Dendritic cell treated with granulocyte-macrophage colony-stimulating factor and Interleukin-4, amounts not matched to agents 40 ng/mL and 50 ng/mL, for 4 days (primary cell): ENCODE results near the gene VDAC1.
"Not testable (repeated sequence)": the region's sequence is repeated elsewhere in the genome, so short reads cannot be mapped to it uniquely, and the experiment has no call there.

Experiments used
- H3K27ac Mint-ChIP-seq: one replicate; pipeline ENCODE4 v1.8.0; 2022; ENCODE audit warnings: mild to moderate bottlenecking, mixed read lengths
- H3K27me3 Mint-ChIP-seq: one replicate; pipeline ENCODE4 v1.8.0; 2022; ENCODE audit warnings: mild to moderate bottlenecking, mixed read lengths
- H3K36me3 Mint-ChIP-seq: one replicate; pipeline ENCODE4 v1.8.0; 2022; ENCODE audit warnings: low read depth, mixed read lengths
- H3K4me1 Mint-ChIP-seq: one replicate; pipeline ENCODE4 v1.8.0; 2022; ENCODE audit warnings: low read depth, mixed read lengths
- H3K4me3 Mint-ChIP-seq: one replicate; pipeline ENCODE4 v1.8.0; 2022; ENCODE audit warnings: mild to moderate bottlenecking, moderate library complexity, mixed read lengths
- H3K9me3 Mint-ChIP-seq: one replicate; pipeline ENCODE4 v1.8.0; 2022; ENCODE audit warnings: mixed read lengths
- intact Hi-C: fragments of 100-400 bp; cut with micrococcal nuclease; formaldehyde crosslinking; loops from one replicate; pipeline ENCODE4 v1.15.0; 2022

The VDAC1 gene

DNA sequence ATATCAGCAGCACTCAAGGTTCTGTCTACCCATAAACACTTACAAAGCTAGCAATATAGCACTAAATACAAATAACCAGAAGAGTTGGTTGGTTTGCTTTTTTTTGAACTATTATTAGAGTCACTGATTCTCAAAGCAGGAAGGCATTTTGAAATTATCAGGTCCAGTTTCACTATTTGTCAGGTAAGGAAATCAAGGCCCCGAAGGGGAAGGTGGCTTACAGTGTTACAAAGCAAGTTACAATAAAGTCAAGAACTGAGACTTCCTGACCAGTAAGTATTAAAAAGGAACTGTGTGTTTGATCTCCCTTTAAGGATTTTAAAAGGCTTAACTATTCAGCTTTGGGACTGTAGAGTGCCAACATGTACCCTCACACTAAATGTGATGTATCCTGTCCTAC is 47.2 kb downstream of the VDAC1 start:
- Mint-ChIP-seq H3K27me3 (no peaks in the 10 kb centered on the region), H3K4me1 (peaks cover 14% of the 10 kb centered on the region), H3K36me3 (peaks cover 51% of the 10 kb centered on the region), H3K4me3 (no peak overlapping the region), H3K9me3 (peaks cover 6% of the 10 kb centered on the region), H3K27ac (no peak overlapping the region)
- intact Hi-C loops = no loop called here

DNA sequence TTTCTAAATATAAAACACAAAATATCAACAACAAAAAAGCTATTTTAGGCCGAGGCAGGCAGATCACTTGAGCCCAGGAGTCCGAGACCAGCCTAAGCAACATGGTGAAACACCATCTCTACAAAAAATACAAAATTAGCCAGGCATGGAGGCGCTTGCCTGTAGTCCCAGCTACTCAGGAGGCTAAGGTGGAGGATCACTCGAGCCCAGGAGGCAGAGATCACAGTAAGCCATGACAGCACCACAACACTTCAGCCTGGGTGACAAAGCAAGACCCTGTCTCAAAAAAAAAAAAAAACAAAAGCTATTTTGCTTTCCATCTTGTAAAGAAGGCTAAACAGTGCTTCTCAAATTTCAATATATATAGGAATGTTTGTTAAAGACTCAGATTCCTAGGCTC is 47.7 kb downstream of the VDAC1 start:
- no peak overlapping the region for H3K27ac Mint-ChIP-seq
- no peak overlapping the region for H3K4me3 Mint-ChIP-seq
- H3K4me1 Mint-ChIP-seq = peaks cover 9% of the 10 kb centered on the region
- H3K9me3 Mint-ChIP-seq = peaks cover 6% of the 10 kb centered on the region
- intact Hi-C loops = no loop called here
- H3K27me3 Mint-ChIP-seq = no peaks in the 10 kb centered on the region
- H3K36me3 Mint-ChIP-seq = peaks cover 51% of the 10 kb centered on the region

GRCh38 chr5:133956196-133956595 is 48.6 kb downstream of the VDAC1 start:
- H3K36me3 Mint-ChIP-seq = peaks cover 51% of the 10 kb centered on the region
- H3K27ac Mint-ChIP-seq = not testable (repeated sequence)

DNA sequence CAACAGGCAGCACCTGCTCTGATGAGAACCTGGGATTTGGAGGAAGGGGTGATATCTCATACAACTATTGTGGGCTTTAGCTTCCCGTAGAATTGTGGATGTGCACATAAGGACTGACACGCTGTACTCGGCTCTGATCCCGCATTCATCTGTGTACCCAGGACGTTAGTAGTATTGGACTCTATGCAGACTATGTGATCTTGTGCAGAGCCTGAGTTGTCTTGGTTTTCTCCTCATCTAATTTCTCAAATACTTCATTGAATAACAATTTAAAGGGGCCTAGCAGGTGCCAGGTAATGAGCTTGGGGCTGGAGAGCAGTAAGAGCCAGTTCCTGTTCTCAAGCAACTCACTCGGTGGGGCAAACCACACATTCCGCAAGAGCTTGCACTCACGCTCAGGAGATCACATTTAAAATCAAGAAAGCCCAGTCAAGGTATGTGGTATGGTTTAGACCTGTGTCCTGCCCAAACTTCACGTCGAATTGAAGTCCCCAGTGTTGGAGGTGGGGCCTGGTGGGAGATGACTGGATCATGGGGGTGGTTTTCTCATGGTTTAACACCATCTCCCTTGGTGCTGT is 51.1 kb downstream of the VDAC1 start:
- no peaks in the 10 kb centered on the region for H3K27me3 Mint-ChIP-seq
- H3K27ac Mint-ChIP-seq = no peak overlapping the region
- intact Hi-C loops = no loop called here
- no peaks in the 10 kb centered on the region for H3K4me1 Mint-ChIP-seq
- H3K4me3 Mint-ChIP-seq = no peak overlapping the region
- peaks cover 37% of the 10 kb centered on the region for H3K36me3 Mint-ChIP-seq
- peaks cover 6% of the 10 kb centered on the region for H3K9me3 Mint-ChIP-seq

More at GRCh38 chr5:133956196-133956595, 48.6 kb downstream of the VDAC1 start:
- H3K27me3 Mint-ChIP-seq, H3K4me3 Mint-ChIP-seq, H3K9me3 Mint-ChIP-seq, intact Hi-C loops, H3K4me1 Mint-ChIP-seq: not testable (repeated sequence)

- H3K9me3 Mint-ChIP-seq = peaks cover 6% of the 10 kb centered on the region
- no peak overlapping the region for H3K4me3 Mint-ChIP-seq
- no peaks in the 10 kb centered on the region for H3K4me1 Mint-ChIP-seq
- intact Hi-C loops = no loop called here
- H3K27ac Mint-ChIP-seq = no peak overlapping the region
- no peaks in the 10 kb centered on the region for H3K27me3 Mint-ChIP-seq
- H3K36me3 Mint-ChIP-seq = peaks cover 36% of the 10 kb centered on the region
Observed at GRCh38 chr5:133952729-133953567, 51.8 kb downstream of the VDAC1 start.

- intact Hi-C loops = no loop called here
- peaks cover 6% of the 10 kb centered on the region for H3K9me3 Mint-ChIP-seq
- H3K4me3 Mint-ChIP-seq = no peak overlapping the region
- H3K27me3 Mint-ChIP-seq = no peaks in the 10 kb centered on the region
- H3K4me1 Mint-ChIP-seq = no peaks in the 10 kb centered on the region
- H3K36me3 Mint-ChIP-seq = peaks cover 23% of the 10 kb centered on the region
- no peak overlapping the region for H3K27ac Mint-ChIP-seq
Observed at GRCh38 chr5:133950821-133951612, 53.8 kb downstream of the VDAC1 start.

GRCh38 chr5:133948721-133949120 is 56.1 kb downstream of the VDAC1 start:
- Mint-ChIP-seq H3K4me3 (no peak overlapping the region), H3K36me3 (peaks cover 2% of the 10 kb centered on the region), H3K27me3 (no peaks in the 10 kb centered on the region), H3K27ac (no peak overlapping the region), H3K9me3 (no peaks in the 10 kb centered on the region), H3K4me1 (no peaks in the 10 kb centered on the region)
- intact Hi-C loops = no loop called here

DNA sequence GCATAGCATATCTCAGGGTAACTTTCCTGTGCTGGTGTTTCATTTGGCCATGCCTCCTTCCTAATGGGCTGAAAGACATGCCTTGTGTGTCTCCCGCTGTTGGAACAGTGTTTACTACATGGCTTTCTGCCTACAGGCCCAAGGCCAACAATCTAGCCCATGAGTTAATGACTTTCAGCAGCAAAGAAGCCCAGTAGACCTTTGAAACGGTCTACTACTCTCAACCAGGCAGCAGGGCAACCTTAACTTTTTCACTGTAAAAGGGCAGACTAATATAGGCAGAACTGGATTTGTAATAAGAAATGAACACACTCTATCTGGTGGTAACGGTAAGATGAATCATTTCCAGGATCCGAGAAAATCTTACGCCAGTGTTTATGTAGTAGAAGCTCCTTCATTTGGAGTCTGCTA is 57.3 kb downstream of the VDAC1 start:
- Mint-ChIP-seq H3K4me3 (no peak overlapping the region), H3K27ac (no peak overlapping the region), H3K4me1 (no peaks in the 10 kb centered on the region), H3K36me3 (no peaks in the 10 kb centered on the region), H3K9me3 (no peaks in the 10 kb centered on the region), H3K27me3 (peaks cover 6% of the 10 kb centered on the region)
- intact Hi-C loops = no loop called here

- H3K27me3 Mint-ChIP-seq = peaks cover 8% of the 10 kb centered on the region
- H3K4me1 Mint-ChIP-seq = no peaks in the 10 kb centered on the region
- H3K9me3 Mint-ChIP-seq = no peaks in the 10 kb centered on the region
- no peak overlapping the region for H3K4me3 Mint-ChIP-seq
- intact Hi-C loops = no loop called here
- H3K36me3 Mint-ChIP-seq = no peaks in the 10 kb centered on the region
- no peak overlapping the region for H3K27ac Mint-ChIP-seq
Observed at GRCh38 chr5:133945568-133945967, 59.2 kb downstream of the VDAC1 start.

DNA sequence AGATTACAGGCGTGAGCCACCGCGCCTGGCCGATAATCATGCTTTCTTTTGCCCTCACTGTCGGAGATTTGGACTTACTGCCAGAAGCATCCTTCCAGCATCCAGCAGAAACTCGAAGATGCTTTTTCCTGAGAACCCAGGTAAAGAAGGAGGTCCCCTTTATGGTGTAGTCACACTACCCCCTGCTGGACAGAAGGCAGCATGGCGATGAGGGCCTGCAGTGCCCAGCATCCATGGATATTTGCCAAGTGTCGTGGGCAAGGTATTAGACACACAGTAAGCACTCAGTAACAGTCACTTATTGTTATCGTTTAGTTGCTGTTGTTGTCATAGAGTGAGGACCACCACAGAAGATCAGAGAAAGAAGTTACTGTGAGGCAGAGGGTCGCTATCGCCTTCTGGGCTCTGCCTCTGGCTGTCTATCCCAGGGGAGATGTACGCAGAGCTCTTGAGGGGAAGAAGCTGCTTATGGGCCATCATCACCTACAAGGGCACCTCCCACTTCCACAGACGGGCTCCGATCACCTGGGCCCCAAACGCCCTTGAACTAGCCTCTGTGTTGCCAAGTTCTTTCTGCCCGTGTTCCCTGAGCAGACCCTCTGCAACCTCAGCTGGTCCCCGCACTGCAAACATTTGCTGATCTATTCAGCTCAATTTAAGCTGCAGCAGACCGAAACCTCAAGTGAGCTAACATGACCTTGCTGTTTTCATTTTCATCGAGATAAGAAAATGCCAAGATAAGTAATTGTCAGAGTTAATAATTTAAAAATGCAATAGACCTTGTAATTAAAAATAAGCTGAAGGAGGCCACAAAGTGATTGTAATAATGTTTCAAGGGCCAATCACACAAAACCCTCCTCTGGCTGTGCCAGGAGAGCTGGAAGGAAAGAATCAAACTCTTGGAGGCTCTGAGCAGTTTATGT is 60.3 kb downstream of the VDAC1 start:
- no peaks in the 10 kb centered on the region for H3K36me3 Mint-ChIP-seq
- H3K27ac Mint-ChIP-seq = no peak overlapping the region
- peaks cover 8% of the 10 kb centered on the region for H3K27me3 Mint-ChIP-seq
- intact Hi-C loops = loop anchor here (5.0 kb wide), 3 partner anchors 392 to 832 kb away; no protein-coding TSS in a partner anchor
- no peaks in the 10 kb centered on the region for H3K4me1 Mint-ChIP-seq
- H3K4me3 Mint-ChIP-seq = no peak overlapping the region
- peaks cover 7% of the 10 kb centered on the region for H3K9me3 Mint-ChIP-seq

- no peaks in the 10 kb centered on the region for H3K4me1 Mint-ChIP-seq
- intact Hi-C loops = loop anchor here (5.0 kb wide), 3 partner anchors 391 to 831 kb away; no protein-coding TSS in a partner anchor
- H3K4me3 Mint-ChIP-seq = no peak overlapping the region
- H3K36me3 Mint-ChIP-seq = no peaks in the 10 kb centered on the region
- H3K9me3 Mint-ChIP-seq = peaks cover 11% of the 10 kb centered on the region
- peaks cover 8% of the 10 kb centered on the region for H3K27me3 Mint-ChIP-seq
- no peak overlapping the region for H3K27ac Mint-ChIP-seq
Observed at GRCh38 chr5:133943475-133943817, 61.3 kb downstream of the VDAC1 start.

- H3K36me3 Mint-ChIP-seq = no peaks in the 10 kb centered on the region
- peaks cover 8% of the 10 kb centered on the region for H3K27me3 Mint-ChIP-seq
- no peak overlapping the region for H3K27ac Mint-ChIP-seq
- no peak overlapping the region for H3K4me3 Mint-ChIP-seq
- peaks cover 11% of the 10 kb centered on the region for H3K9me3 Mint-ChIP-seq
- intact Hi-C loops = loop anchor here (5.0 kb wide), 3 partner anchors 391 to 831 kb away; no protein-coding TSS in a partner anchor
- H3K4me1 Mint-ChIP-seq = peaks cover 4% of the 10 kb centered on the region
Observed at GRCh38 chr5:133942614-133943474, 61.9 kb downstream of the VDAC1 start.
